CD14-positive monocyte (primary cell): ENCODE measurements around the gene KIF26B. TPM values are rescaled to one million over a fixed set of nuclear protein-coding genes. Genes with fewer than 3 reads are reported as not detected.

Source experiments
- DNase-seq, 3 donors: peaks; one replicate each; pipeline ENCODE4 v3.0.0-alpha.2; 2011 to 2022
- H2AFZ ChIP-seq: 2 replicates; pipeline ENCODE4 v1.6.0; 2012; ENCODE audit warnings: mild to moderate bottlenecking, low read depth, low read length, inconsistent platforms; ENCODE audit not compliant: insufficient read depth, poor library complexity, severe bottlenecking
- H3K27ac ChIP-seq, 2 donors: 1 replicate in 1 of 2; 2 replicates in 1 of 2; pipeline ENCODE4 v1.5.1; 2012 to 2013; ENCODE audit warnings: low read length in 2 of 2, control low read depth in 1 of 2, inconsistent platforms in 1 of 2, low read depth in 1 of 2, mild to moderate bottlenecking in 1 of 2
- H3K27me3 ChIP-seq, 2 donors: one replicate each; pipeline versions ENCODE4 v1.6.0 to v1.6.1; 2011 to 2013; ENCODE audit warnings: low read length in 2 of 2; ENCODE audit not compliant: control insufficient read depth in 2 of 2, insufficient read depth in 2 of 2
- H3K36me3 ChIP-seq, 2 donors: replicated peaks in 1 of 2; 1 replicate in 1 of 2; 2 replicates in 1 of 2; pipeline versions ENCODE4 v1.5.1 to v1.6.1; 2012 to 2013; ENCODE audit warnings: low read length in 2 of 2, control low read depth in 1 of 2, inconsistent platforms in 1 of 2, mild to moderate bottlenecking in 1 of 2; ENCODE audit not compliant: insufficient read depth in 2 of 2, control insufficient read depth in 1 of 2
- H3K4me1 ChIP-seq, 2 donors: 1 replicate in 1 of 2; 2 replicates in 1 of 2; pipeline versions ENCODE4 v1.5.1 to v1.6.1; 2012 to 2013; ENCODE audit warnings: low read length in 2 of 2, control low read depth in 1 of 2, inconsistent platforms in 1 of 2, mild to moderate bottlenecking in 1 of 2, moderate library complexity in 1 of 2; ENCODE audit not compliant: insufficient read depth in 2 of 2, control insufficient read depth in 1 of 2
- H3K4me2 ChIP-seq: replicated peaks from 2 replicates; pipeline ENCODE3; 2012; ENCODE audit warnings: low read length, moderate library complexity, mild to moderate bottlenecking; ENCODE audit not compliant: poor library complexity, severe bottlenecking; ENCODE audit errors: extremely low read depth
- H3K4me3 ChIP-seq, 3 experiments: fragments of 200-600 bp in 1 of 3; sonication (generic) in 1 of 3; replicated peaks in 1 of 3; 1 replicate in 2 of 3; 2 replicates in 1 of 3; pipeline ENCODE4 v1.5.1; 2011 to 2013; ENCODE audit warnings: low read length in 3 of 3, mild to moderate bottlenecking in 3 of 3, control low read depth in 2 of 3, low read depth in 2 of 3, inconsistent platforms in 1 of 3, moderate library complexity in 1 of 3
- H3K79me2 ChIP-seq: 2 replicates; pipeline ENCODE4 v1.6.0; 2012; ENCODE audit warnings: mild to moderate bottlenecking, control low read depth, inconsistent platforms, low read length, moderate library complexity; ENCODE audit not compliant: insufficient read depth
- H3K9ac ChIP-seq: 2 replicates; pipeline ENCODE4 v1.6.0; 2017; ENCODE audit warnings: low read length, mild to moderate bottlenecking; ENCODE audit not compliant: insufficient read depth, poor library complexity, severe bottlenecking
- H3K9me3 ChIP-seq, 2 donors: replicated peaks in 1 of 2; 1 replicate in 1 of 2; 2 replicates in 1 of 2; pipeline versions ENCODE4 v1.5.1 to v1.6.1; 2012 to 2013; ENCODE audit warnings: low read length in 2 of 2, control low read depth in 1 of 2; ENCODE audit not compliant: control insufficient read depth in 1 of 2, insufficient read depth in 1 of 2
- H4K20me1 ChIP-seq: 2 replicates; pipeline ENCODE4 v1.6.0; 2012; ENCODE audit warnings: mild to moderate bottlenecking, low read length, control low read depth, moderate library complexity; ENCODE audit not compliant: insufficient read depth
- H3K27ac Mint-ChIP-seq, 7 donors: one replicate each; pipeline ENCODE4 v1.8.0; 2020; ENCODE audit warnings: mild to moderate bottlenecking in 7 of 7, mixed read lengths in 7 of 7, moderate library complexity in 6 of 7, inconsistent platforms in 2 of 7
- H3K27me3 Mint-ChIP-seq, 3 donors: one replicate each; pipeline ENCODE4 v1.8.0; 2021 to 2022; ENCODE audit warnings: low read depth in 3 of 3, mild to moderate bottlenecking in 3 of 3, mixed read lengths in 3 of 3, moderate library complexity in 3 of 3, inconsistent platforms in 1 of 3
- H3K36me3 Mint-ChIP-seq, 2 donors: one replicate each; pipeline ENCODE4 v1.8.0; 2020; ENCODE audit warnings: mixed read lengths in 2 of 2, inconsistent platforms in 1 of 2, mild to moderate bottlenecking in 1 of 2
- H3K4me1 Mint-ChIP-seq: one replicate; pipeline ENCODE4 v1.8.0; 2020; ENCODE audit warnings: mild to moderate bottlenecking, mixed read lengths
- H3K4me3 Mint-ChIP-seq, 2 donors: one replicate each; pipeline ENCODE4 v1.8.0; 2020; ENCODE audit warnings: mild to moderate bottlenecking in 2 of 2, mixed read lengths in 2 of 2, moderate library complexity in 1 of 2
- H3K9me3 Mint-ChIP-seq, 7 donors: one replicate each; pipeline ENCODE4 v1.8.0; 2020 to 2022; ENCODE audit warnings: mixed read lengths in 7 of 7, mild to moderate bottlenecking in 6 of 7, moderate library complexity in 6 of 7, inconsistent platforms in 2 of 7
- CTCF ChIP-seq: fragments of 200-600 bp; IDR thresholded peaks from one replicate; pipeline ENCODE4 v1.8.0; 2022; ENCODE audit warnings: antibody characterized with exemption, mild to moderate bottlenecking
- WGBS: methylation state at CpG from one replicate; pipeline ENCODE4 v1.1.5; 2013; ENCODE audit warnings: missing lambda C conversion rate; ENCODE audit not compliant: insufficient coverage; 5-methylcytosine and 5-hydroxymethylcytosine counted together
- intact Hi-C, 2 donors: fragments of 100-400 bp; cut with micrococcal nuclease; formaldehyde crosslinking; loops; one replicate each; pipeline versions ENCODE4 v1.15.0 to v1.15.1; 2023
- polyA plus RNA-seq, 3 donors: library from polyadenylated mRNA; depleted of rRNA in 1 of 3; unstranded in 2 of 3; stranded (reverse) in 1 of 3; fragments of 300-500 nt in 2 of 3; fragments of >200 nt in 1 of 3; fragmentation: Illumina TruSeq in 2 of 3; gene quantifications; 1 replicate in 2 of 3; 2 replicates in 1 of 3; pipeline ENCODE4 v1.2.3, GENCODE V29; 2012 to 2021

KIF26B gene
- polyA plus RNA-seq, 3 donors: 0.01 to 0.05 TPM; not detected in 1

- Mint-ChIP-seq H3K9me3 (peaks cover 0 to 7% (median 1%) of the 10 kb centered on the region in 7 donors), H3K36me3 (no peaks in the 10 kb centered on the region), H3K4me3 (no peak overlapping the region), H3K27me3 (peaks cover 32 to 51% (median 40%) of the 10 kb centered on the region in 3 donors), H3K27ac (no peak overlapping the region), H3K4me1 (peaks cover 15% of the 10 kb centered on the region)
- H3K4me1 ChIP-seq: peaks cover 4 to 9% of the 10 kb centered on the region in 2 donors
- H3K27ac ChIP-seq: no peak overlapping the region
- no peak overlapping the region for H2AFZ ChIP-seq
- no peak for DNase-seq
- H3K4me3 ChIP-seq: no peak overlapping the region
- 0% methylated on average over 4 of the region's 6 CpGs for WGBS
- no peaks in the 10 kb centered on the region for H3K36me3 ChIP-seq
- no peak overlapping the region for H3K9ac ChIP-seq
- H3K79me2 ChIP-seq: no peaks in the 10 kb centered on the region
- intact Hi-C loops: no loop called here
- H4K20me1 ChIP-seq: no peaks in the 10 kb centered on the region
- H3K4me2 ChIP-seq: no peak overlapping the region
- H3K27me3 ChIP-seq: peaks cover 17 to 26% of the 10 kb centered on the region in 2 donors
- no peaks in the 10 kb centered on the region for H3K9me3 ChIP-seq
- no peak for TF ChIP-seq CTCF
These were observed 286.9 kb downstream of the KIF26B start for GRCh38 chr1:245441689-245442088.

- Mint-ChIP-seq H3K9me3 (peaks cover 0 to 4% (median 0%) of the 10 kb centered on the region in 7 donors), H3K36me3 (no peaks in the 10 kb centered on the region), H3K4me3 (no peak overlapping the region), H3K4me1 (peaks cover 12% of the 10 kb centered on the region), H3K27ac (no peak overlapping the region), H3K27me3 (peaks cover 25 to 35% (median 26%) of the 10 kb centered on the region in 3 donors)
- Histone ChIP-seq H3K4me3 (no peak overlapping the region), H3K36me3 (no peaks in the 10 kb centered on the region), H3K4me2 (no peak overlapping the region), H2AFZ (no peak overlapping the region), H3K27ac (no peak overlapping the region), H3K79me2 (no peaks in the 10 kb centered on the region), H4K20me1 (no peaks in the 10 kb centered on the region), H3K4me1 (peaks cover 4 to 9% of the 10 kb centered on the region in 2 donors), H3K9me3 (no peaks in the 10 kb centered on the region), H3K27me3 (peaks cover 5 to 21% of the 10 kb centered on the region in 2 donors), H3K9ac (no peak overlapping the region)
- no peak for DNase-seq
- intact Hi-C loops: no loop called here
- no peak for TF ChIP-seq CTCF
- WGBS: 80% methylated on average over 6 of the region's 14 CpGs
These were observed 289.5 kb downstream of the KIF26B start for GRCh38 chr1:245444147-245444828.
